Effector CD4-positive, alpha-beta T cell (primary cell): ENCODE data around the gene EXD3.

Source experiments
- DNase-seq: peaks from one replicate; pipeline ENCODE4 v3.0.0-alpha.2; 2020

The EXD3 gene

DNA sequence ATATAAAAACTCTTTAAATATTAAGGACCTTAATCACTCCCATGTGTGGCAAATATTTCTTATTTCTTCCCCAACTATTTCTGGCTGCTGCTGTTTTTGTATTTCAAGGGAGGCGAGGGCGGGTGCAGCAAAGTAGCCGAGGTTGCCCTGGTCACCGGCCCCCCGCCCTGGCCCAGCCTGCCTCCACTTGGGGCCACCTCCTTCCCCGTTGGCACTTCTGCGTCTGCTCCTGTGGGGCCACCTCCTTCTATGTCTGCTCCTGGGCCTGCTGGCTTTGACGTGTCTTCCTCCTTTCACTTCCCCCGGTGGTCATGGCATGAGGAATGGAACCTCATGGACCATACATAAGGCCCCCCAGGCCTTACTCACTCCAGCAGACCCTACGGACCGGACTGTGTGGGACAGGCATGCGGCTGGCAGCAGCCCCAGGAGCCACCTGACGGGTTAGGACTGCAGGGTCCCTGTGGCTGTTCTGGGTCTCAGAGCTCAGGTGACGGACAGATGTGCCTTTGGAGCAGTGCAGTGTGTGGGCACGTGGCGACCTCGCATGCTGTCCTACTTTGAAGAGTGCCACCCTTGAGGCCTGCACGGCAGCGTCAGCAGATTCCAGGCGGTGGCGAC is 24.0 kb upstream of the EXD3 start:
- DNase-seq, result no peak

DNA sequence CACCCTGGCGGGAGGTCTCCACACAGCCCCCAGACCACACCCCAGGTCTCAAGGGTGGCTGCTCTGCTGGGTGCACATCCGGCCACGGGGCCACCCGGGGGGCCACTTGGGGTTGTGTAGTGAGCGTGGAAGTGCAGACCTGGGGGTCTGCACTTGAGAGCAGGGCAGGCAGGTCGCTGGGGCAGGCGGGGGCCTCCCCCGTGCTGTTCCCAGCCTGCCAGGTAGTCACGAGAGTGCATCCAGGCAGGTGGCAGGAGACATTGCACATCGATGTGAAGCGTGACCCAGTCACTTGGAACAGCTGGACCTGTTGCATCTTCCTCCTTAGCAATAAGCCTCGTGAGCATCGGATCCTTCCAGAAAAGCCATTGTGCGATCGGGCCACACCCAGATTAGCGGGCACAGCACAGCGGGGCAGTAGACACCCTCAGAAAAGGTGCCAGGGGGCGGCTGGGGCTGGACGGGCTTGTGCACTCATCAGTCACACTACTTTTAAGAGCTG is 23.0 kb upstream of the EXD3 start:
- DNase-seq, result no peak

DNA sequence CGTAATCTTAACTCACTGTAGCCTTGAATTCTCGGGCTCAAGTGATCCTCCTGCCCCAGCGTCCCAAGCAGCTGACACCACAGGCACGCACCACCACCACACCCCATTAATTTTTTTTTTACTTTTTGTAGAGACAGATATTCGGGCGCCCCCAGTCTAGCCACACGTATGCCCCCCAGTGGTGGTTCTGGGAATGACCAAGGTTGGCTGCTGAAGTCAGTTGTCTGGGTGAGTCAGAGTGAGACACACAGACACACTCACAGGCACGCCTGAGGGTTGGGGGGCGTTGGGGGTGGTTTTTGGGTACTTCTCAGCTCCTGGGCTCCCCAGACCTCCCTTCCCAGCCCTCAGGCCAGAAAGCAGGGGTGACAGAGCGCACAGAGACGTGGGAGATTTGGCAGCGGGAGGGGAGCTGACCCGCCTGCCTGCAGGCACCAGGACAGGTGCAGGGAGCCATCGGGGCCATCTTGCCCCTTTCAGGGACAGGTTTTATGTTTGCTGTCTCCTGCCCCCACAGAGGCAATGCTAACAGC is 22.4 kb upstream of the EXD3 start:
- DNase-seq, result peak; percentile 80

DNA sequence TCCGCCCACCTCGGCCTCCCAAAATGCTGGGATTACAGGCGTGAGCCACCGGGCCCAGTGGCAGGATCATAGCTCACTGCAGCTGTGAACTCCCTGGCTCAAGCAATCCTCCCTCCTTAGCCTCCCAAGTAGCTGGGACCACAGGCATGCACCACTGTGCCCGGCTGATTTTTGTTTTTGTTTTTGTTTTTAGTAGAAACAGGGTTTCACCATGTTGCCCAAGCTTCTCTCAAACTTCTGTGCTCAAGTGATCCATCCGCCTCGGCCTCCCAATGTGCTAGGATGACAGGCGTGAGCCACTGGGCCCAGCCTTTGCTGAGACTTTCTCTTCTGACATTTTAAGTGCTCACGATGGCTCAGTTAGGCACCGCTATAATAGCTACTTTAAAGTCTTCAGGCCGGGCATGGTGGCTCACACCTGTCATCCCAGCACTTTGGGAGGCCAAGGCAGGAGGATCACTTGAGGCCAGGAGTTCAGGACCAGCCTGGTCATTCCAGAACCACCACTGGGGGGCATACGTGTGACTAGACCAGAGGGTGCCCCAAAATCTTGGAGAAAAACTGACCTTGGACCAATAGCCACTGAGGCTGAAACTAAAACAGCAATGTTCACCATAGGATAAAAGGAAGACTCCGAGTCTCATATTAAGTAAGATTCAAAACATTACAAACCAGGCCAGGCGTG is 21.3 kb upstream of the EXD3 start:
- DNase-seq, result no peak

DNA sequence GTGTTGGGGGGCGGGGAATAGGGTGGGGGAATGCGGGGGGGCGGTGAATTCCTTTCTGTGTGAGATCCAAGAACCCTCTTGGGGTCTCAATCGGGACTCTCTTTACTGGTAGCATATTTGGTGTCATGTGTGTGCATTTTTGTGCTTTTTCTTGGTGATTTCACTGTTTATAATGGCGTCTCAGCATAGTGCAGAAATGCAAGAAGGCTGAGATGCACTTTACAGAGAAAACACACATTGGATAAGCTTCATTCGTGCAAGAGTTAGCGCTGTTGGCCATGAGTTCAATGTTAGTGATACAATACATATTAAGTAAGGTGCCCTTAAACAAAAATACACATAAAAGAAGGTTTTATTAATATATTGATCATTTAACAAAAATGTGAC is 19.0 kb upstream of the EXD3 start:
- DNase-seq, result no peak

DNA sequence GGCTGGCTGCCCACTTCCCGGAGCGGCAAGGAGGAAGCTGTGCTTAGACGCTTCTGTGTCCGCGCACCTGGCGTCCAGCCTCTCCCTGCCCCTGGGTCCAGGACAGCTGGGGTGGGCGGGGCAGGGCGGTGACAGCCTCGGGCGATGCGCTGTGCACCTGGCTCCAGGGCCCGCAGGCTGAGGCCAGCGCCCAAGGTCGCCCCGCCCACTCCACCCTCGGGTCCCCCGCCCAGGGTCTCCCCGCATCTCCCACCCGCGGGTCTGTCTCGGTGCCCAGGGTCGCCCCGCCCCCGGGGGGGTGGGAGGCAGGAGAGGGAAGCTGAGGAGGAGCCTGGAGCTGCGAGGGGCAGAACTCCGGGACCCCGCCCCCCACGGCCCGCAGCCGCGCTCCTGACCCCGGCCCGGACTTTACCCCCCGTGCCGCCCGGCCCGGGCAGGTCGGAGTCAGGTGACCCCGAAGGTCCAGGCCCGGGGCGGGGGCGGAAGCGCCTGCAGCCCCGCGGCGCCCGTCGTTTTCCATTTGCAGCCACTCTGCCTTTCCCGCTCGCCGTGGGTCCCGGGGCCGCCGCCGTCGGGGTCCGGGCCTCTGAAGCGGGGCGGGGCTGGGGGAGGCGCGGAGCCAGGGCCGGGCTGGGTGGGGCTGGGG is 18.4 kb upstream of the EXD3 start, which contains the start of gene ENTPD8:
ENTPD8 (minus strand) TSS at position 69 of the 646 bp plus-strand sequence. CDS start 3,072 bp downstream, outside the sequence.
- no peak for DNase-seq

DNA sequence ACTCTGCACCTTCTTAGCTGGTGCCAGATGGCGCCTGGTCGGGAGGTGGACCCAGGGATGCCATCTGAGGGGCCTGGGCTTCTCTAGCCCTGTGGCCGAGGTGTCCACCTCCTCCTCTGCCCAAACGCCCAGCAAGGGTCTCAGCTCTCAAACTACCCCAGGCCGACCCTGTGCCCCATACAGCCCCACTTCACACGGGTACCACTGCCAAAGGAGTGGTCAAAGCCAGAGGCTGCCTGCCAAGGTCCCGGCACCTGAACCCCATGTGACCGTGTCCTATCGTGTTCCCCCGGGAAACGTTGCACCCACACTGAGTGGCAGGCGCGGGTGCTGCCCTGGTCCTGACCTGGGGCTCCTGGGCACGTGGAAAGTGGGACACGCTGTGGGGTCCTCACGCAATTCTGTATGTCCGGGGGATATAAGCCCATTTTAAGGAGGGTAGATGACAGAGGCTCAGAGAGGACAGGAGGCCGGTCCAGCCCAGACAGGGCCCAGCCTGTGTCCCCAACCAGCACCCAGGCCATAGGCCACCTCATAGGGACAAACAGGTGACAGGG is 16.3 kb upstream of the EXD3 start:
- DNase-seq, result no peak

DNA sequence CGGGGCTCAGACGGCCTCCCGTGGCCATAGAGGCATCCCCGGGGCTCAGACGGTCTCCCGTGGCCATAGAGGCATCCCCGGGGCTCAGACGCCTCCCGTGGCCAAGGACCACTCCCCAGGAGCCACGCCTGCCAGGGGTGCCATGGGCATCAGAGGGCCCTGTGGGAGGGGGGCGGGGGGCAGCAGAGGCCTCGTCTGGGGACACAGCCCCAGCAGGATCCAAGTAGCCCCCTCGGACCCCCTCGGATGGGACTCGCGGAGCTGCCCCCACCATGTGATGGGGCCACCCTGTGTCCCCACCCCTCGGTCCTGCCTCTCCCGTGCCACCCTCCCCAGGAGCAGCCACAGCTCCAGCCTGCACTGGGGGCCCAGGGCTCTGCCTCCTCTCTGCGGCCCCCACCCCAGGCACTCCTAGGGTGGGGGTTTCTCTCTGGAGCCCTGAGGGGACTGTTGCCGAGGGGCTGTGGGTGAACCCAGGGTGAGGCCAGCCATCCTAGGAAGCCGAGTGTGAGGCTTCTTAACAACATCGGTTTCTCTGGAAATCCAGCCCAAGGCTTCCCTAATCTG is 15.7 kb upstream of the EXD3 start:
- no peak for DNase-seq

DNA sequence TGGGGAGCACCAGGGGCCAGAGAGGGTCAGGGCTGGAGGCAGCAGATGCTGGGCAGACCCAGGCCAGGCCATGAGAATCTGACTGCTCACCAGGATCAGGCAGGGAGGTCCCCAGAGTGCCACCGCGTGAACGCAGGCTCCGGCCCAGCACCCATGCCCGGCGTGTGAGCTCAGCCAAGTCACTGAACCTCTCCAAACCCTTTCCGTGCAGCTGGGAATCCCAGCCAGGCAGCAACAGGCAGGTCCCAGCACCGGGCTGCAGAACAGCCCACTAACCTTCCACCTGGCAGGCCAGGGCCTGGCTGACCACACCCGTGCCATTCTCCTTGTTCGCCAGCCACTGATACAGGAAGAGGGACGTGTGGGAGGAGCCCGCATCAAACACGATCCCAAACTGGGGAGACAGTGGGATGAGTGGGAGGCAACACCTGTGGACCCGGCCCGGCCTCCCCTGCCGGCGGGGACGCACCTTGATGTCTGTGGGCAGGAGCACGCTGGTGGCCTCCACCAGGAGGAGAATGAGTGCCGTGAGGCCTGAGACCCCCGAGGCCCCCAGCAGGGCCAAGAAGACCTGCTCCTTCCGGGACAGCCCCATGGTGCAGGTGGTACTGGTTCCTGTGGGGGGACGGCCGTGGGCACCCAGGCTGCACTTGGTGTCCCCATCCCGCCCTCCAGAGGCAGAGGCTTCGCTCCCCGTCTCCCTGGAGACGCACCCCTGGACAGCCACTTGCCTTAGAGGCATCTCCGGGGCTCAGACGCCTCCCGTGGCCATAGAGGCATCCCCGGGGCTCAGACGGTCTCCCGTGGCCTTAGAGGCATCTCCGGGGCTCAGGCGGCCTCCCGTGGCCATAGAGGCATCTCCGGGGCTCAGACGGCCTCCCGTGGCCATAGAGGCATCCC is 15.0 kb upstream of the EXD3 start:
- DNase-seq, result no peak

DNA sequence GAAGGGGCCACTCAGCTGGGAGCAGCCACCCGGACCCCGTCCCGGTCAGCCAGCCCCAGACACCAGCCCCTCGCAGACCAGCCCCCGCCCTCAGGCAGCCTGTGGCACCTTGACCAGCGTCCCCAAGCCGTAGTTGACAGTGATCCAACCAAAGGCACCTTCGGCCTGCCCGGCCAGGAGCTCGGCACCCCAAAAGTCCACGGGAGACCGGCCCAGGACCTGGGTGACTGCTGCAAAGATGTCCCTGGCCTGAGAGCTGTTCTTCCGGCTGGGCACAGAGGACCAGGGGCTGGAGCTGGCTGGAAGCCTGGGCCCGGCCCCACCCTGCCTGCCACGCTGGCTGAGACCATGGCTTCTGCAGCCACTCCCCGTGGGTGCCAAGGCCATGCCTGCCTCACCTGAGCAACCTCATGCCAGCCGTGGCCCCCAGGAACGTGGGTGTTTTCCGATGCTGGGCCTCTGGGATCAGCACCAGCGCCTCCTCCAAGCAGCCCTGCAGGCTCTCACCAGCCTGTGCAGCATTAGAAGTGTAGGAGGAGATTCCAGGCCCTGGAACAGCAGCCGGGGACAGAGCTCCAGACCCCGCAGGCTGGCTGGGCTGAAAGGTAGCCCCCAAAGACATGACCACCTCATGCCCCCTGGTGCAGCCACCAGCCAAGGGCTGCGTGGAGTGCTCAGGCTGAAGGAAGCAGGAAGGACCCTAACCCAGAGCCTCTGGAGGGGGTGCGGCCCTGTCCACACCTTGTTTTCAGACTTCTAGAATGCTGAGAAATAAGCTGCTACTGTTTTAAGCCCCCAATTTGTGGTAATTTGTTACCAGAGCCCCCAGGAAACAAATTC is 14.0 kb upstream of the EXD3 start:
- no peak for DNase-seq

DNA sequence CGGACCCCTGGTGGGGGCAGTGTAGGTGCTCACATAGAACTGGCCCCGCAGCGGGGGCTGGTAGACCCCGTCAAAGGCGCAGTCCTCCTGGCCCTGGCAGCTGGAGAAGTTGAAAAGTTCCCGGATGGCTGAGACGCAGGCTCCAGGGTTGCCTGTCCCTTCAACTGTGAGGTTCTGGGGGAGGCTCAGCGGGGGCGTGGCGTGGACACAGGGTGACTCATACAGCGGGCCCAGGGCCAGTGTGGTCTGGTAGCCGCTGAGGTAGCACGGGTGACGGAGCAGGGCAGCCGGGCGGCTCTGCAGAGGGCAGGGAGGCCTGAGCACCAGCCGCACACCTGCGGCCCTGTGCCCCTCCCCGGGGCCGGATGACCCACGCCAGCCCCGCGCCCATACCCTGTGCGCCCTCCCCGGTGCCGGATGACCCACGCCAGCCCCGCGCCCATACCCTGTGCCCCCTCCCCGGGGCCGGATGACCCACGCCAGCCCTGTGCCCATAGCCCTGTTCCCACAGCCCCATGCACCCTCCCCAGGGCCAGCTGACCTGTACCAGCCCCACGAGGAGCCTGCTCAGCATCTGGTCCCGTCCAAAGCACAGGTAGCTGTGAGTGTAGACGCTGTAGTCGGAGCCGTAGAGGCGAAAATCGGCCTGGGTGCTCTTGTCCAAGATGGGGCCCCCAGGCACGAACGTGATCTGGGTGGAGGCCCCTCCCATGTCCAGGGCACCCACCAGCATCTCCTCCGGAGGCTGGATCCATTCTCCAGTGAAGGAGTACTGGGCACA is 13.2 kb upstream of the EXD3 start:
- DNase-seq, result no peak

DNA sequence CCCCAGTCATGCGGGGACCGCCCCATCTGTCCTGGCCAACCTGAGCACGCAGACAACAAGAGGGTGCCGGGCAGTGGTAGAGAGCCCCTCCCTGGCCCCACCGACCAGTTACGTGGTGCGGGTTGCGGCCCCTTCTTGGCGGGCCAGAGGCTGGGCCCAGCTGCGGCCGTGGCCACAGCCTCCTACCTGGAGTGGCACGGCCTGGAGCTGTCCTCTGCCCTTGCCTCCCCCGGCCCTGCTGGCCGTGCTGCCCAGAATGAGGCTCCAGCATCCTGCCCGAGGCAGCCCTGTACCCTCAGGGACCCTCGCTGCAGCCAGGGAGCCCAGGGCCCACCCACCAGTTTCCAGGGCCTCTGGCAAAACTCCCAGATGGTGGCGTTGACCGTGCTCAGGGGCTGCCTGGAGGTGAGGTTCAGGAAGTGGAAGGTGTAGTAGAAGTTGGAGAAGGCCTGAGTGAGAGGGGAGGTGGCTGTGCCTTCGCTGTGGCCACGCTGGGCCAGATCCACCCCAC is 12.5 kb upstream of the EXD3 start:
- no peak for DNase-seq

DNA sequence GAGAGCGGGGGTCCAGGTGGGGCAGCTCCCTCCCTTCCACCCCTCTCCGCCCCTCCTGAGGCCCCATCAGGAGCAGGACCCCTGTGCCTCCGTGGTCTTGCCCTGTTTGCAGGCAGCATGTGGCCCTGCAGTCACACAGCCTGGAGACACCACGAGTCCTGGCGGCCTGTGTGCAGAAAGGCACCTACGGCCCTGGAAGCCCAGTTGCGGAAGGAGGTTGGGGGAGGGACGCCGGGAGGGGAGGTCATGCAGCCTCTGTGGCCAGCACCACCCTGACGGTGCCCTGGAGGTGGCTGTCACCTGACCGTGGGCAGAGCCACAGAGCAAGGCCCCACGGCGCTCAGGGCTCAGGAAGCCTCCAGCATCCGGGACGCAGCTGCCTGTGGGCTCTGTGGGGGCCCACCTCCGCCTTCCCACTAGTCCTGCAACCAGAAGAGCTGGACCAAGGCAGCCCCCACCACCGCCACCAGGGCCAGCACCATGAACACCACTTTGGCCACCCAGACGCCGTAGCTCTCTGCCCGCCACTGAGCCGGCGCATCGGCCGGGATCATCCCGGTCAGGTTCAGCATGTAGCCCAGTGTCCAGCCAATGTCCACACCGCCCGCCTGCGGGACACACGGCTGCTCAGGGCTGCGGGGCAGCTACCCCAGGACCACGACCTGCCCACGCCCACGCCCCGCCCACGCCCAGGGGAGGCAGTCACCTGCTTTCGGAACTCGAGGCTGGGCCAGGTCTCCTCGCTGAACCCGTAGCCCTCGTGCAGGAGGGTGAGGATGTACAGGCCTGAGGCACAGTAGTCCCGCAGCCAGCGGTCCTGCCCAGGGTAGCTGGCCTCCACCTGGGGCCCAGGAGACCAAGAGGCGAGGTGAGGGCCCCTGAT is 11.8 kb upstream of the EXD3 start:
- no peak for DNase-seq

DNA sequence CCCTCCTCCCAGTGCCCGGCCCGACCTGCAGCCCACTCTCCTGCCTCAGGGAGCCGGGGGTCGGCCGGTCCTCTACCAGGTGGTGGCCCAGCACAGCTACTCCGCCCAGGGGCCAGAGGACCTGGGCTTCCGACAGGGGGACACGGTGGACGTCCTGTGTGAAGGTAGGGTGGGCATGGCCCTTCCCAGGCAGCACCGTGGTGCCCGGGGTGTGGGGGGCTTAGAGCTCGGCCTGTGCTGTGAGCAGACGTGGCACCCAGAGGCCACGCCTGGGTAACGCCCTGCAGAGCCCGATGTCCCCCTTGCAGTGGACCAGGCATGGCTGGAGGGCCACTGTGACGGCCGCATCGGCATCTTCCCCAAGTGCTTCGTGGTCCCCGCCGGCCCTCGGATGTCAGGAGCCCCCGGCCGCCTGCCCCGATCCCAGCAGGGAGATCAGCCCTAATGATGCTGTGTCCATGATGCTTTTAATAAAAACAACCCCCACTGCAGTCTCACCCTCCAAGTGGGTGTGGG is 11.0 kb upstream of the EXD3 start:
- DNase-seq, result no peak

DNA sequence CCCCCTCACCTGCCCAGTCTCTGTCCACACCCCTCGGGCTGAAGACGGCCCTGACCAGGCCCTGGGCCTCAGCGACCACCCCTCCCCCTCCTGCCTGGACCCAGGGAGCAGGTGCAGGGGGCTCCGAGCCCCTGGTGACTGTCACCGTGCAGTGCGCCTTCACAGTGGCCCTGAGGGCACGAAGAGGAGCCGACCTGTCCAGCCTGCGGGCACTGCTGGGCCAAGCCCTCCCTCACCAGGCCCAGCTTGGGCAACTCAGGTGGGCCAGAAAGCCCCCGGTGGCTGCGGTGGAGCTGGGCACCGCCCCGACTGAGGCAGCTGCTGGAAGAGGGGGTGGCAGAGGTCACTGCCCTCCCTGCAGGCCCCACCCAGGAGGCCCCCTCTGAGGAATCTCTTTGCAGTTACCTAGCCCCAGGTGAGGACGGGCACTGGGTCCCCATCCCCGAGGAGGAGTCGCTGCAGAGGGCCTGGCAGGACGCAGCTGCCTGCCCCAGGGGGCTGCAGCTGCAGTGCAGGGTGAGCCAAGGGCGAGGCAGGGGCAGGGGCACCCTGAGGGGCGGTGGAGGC is 10.5 kb upstream of the EXD3 start:
- no peak for DNase-seq

DNA sequence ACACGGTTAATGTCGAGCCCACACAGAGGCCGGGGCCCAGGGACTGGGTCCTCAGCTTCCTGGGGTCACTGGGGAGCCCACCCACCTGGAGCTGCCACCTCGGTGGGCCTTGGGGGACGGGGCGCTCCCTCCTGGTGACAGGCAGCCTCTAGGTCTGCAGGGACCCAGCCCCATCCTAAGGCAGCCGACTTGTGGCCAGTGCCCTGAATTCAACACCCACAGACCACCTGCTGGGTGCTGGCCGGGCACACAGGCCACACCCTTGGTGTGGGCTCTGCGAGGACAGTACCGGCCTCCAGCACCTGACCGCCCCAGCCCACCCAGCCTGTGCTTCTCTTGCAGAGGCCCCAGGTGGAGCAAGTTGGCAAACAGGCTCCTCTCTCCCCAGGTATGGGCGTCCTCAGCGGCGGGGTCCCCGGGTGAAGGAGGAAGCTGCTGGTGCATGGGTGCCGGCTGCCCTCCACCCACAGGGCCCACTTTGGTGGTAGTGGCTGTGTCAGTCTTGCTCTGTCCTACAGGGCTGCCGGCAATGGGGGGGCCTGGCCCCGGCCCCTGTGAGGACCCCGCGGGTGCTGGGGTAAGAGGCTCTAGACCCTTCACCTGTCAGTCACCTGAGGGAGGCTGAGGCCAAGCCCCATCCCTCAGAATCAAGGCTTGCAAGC is 9.9 kb upstream of the EXD3 start:
- DNase-seq, result no peak

DNA sequence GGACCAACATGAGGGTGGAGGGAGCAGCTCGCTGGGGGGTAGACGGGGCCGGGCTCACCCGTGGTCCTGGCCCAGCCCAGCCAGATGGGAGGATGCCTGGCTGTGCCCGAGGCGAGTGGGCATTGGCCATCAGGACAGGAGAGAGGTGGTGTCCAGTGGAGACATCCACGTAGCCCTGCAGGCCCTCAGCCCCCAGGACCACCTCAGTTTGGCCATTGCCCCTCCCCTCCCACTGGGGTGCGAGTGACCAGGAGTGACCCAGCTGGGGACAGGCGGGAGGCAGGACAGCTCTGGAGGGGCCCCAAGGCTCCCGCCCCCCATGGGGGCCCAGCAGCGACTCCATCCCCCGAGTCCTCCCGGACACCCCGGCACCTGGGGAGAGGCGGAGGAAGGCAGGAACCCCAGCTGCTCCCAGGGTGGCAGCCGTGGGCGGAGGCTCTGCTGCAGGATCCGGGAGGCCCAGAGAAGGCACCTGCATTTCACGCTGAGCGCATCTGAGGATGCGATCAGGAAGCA is 8.5 kb upstream of the EXD3 start:
- no peak for DNase-seq
